SW 1271 (cell line): Measurements from ENCODE around the gene B3GALT6.
"Not testable (repeated sequence)": the region's sequence is repeated elsewhere in the genome, so short reads cannot be mapped to it uniquely, and the experiment has no call there.

Experiments used
- DNase-seq, 2 experiments: peaks; one replicate each; lab custom pipeline; 2025; lab: John Stamatoyannopoulos, UW

B3GALT6 gene

GRCh38 chr1:1232208-1232795 lies at the start of gene B3GALT6:
Gene B3GALT6, plus strand, starts transcription at chr1:1232237. Its CDS starts 42 bp downstream, at chr1:1232279.
- no peak for DNase-seq

DNA sequence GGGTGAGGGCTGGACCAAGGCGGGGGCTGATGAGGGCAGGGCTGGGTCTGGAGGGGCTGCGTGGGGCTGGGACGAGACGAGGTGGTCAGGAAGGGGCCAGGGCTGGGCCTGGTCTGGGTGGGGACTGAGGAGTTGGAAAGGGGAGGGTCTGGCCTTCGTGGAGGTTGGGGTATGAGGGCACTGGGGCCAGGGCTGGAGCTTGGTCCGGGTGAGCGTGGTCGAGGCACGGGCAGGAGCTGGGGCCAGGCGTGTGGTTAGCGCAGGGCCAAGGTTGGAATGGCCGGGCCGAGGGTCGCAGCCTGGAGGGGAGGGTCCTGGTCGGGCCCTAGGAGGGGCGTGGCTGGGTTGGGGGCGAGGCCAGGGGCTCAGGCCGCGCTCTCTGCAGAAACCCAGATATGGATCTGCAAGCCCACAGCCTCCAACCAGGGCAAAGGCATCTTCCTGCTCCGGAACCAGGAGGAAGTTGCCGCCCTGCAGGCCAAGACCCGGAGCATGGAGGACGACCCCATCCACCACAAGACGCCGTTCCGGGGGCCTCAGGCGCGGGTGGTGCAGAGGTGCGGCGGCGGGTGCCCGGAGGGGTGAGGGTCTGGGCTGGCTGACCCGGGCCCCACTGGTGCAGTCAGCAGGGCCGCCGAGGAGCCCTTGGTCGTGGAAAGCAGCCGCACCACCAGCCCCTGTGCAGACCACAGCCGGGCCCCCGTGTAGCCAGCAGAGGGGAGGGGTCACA lies 49.4 kb upstream of the B3GALT6 start:
- no peak for DNase-seq

DNA sequence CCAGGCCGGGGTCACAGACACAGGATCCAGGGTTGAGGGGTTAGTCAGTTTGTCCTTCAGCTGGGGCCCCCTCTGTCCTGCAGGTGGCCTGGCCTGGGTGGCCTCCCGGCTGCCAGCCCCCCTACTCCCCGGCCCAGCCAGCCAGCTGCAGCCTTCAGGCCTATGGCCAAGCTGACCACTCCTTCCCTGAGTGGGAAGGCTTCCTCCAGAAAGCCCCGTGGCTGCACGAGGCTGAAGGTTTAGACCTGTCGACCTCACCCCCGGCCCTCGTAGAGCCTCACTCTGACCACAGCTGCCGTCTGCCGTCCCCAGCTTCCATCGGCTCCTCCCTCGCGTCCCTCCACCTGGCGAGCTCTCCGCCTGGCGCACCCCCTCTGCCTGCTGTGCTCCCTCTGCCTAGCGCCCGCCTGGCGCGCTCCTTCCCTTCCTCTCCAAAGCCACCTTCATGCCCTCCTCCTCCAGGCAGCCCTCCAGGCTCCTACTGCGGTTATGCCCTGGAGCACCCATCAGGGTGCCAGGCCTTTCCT lies 48.8 kb upstream of the B3GALT6 start:
- DNase-seq = no peak

DNA sequence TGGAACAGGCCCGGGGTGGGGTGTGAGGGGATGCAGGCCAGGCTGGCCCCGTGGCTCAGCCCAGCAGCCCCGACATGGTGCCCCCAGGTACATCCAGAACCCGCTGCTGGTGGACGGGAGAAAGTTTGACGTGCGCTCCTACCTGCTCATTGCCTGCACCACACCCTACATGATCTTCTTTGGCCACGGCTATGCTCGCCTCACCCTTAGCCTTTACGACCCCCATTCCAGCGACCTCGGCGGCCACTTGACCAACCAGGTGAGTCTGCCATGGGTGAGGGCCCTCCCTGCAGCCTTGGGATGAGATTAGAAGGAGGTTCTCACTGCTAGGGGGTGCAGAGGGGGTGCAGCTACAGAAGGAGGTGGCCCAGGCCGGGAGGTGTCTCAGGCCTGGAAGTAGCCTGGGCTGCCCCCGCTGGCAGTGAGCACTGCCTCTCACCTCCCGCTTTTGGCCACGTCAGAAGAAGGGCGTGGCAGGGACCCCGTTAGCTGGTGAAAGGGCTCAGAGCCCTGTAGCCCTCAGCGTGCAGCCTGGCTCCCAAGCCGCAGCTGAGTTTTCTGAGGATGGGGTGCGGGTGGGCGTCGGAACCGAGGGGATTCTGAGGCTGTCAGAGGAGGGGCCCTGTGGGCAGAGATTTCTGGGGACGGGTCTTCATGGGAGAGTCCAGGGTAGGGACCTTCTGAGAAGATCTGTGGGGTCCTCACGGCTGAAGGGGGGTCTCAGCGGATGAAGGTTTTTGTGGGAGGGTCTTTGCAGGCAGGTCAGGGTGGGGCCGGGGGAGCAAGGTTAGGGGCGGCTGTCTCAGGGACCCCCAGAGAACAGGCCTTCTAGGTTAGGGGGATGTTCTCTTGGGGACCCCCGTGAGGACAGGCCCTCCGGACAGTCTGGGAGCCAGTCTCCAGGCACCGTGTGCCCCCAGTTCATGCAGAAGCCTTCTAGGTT lies 47.9 kb upstream of the B3GALT6 start:
- DNase-seq = no peak

DNA sequence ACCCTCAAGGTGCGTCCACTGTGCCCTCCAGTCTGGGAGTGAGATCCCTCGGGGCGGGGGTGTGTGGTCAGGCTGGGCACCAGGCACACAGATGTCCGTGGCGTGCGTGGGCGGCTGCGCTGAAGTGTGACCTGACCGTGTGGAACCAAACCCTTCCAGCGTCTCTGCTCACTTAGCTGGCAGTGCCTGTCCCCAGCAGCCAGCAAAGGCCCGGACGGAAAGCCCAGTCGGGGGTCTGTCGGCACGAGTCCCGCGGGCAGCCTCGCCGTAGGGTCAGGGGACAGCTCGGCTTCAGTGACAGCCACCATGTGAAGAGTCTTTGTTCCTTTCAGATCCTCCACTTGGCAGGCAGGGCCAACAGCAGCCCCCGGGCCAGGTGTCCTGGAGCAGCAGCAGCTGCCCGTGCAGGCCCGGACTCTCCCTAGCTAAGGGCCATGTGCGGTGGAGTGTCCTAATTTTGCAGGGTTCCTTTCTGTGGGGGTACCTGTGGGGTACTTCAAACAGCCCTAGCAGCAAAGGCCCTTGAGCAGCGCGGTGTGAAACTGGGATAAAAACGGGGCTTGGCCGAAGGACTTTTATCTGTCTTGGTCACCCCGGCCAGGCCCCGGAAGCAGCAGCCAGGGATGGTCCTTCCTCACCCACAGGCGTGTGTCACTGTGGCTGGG lies 46.8 kb upstream of the B3GALT6 start:
- no peak for DNase-seq

DNA sequence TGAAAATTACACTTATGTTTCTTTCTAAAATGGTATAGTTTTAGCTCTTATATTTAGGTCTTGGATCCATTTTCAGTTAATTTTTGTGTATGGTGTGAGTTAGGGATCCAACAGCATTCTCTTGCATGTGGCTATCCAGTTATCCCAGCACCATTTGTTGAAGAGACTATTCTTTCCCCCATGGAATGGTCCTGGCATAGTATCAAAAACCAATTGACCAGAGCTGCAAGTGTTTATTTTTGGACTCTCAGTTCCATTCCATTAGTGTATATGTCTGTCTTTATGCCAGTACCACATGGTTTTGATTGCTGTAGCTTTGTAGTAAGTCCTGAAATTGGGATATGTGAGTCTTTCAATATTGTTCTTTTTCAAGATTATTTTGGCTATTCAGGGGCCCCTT lies 44.1 kb upstream of the B3GALT6 start:
- DNase-seq = no peak

DNA sequence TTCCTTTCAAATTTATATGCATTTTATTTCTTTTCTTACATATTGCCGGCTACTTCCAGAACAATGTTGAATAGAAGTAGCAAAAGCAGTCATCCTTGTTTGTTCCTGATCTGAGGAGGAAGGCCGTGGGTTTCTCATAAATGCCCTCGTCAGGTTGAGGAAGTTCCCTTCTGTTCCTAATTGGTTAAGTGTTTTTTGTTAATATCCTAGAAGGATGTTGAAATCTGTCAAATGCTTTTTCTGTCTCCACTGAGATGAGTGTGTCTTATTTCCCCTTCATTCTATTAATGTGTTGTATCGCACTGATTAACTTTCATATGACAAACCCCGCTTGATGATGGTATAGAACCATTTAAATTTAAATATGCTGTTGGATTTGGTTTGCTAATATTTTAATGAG lies 42.9 kb upstream of the B3GALT6 start:
- DNase-seq = no peak

DNA sequence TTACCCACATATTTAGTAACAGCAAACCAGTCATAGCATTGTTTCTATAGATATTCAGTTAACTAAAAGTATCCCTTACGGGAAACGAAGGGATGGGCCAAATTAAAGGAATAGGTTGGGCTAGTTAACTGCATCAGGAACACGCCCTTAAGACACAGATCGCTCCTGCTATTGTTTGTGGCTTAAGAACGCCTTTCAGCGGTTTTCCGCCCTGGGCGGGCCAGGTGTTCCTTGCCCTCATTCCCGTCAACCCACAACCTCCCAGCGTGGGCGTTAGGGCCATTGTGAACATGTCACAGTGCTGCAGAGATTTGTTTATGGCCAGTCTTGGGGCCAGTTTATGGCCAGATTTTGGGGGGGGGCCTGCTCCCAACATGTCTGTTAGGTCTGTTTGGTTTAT lies 40.3 kb upstream of the B3GALT6 start:
- no peak for DNase-seq

DNA sequence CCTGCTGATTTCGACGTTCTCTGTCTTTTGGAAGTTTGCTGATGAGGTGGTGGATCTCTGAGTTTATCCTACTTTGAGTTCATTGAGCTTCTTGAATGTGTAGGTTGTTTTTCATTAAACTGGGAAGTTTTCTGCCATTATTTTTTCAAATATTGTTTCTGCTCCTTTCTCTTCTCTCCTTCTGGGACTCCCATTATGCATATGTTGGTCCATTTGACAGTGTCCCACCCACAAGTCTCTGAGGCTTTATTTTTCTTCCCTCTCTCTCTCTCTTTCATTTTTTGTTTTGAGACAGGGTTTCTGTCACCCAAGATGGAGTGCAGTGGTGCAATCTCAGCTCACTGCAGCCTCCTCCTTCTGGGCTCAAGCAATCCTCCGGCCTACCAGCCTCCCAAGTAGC lies 37.3 kb upstream of the B3GALT6 start:
- DNase-seq = no peak

GRCh38 chr1:1195726-1196125 lies 36.3 kb upstream of the B3GALT6 start:
- DNase-seq = not testable (repeated sequence)

- no peak for DNase-seq
Measured at GRCh38 chr1:1196431-1197187, 35.4 kb upstream of the B3GALT6 start.

DNA sequence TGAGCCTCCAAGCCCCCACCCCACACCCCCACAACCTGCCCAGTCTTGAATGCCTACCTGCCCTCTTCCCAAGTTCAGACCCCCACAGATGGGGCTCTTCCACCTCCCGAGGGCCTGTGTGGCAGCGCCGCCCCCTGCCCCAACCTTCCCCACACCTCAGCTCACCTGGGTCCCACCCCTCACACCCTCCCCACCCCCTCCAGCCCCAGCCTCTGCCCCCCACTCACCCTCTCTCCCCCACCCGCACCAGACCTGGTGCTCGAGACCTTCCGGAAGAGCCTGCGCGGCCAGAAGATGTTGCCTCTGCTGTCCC lies 34.9 kb upstream of the B3GALT6 start:
- DNase-seq = no peak

DNA sequence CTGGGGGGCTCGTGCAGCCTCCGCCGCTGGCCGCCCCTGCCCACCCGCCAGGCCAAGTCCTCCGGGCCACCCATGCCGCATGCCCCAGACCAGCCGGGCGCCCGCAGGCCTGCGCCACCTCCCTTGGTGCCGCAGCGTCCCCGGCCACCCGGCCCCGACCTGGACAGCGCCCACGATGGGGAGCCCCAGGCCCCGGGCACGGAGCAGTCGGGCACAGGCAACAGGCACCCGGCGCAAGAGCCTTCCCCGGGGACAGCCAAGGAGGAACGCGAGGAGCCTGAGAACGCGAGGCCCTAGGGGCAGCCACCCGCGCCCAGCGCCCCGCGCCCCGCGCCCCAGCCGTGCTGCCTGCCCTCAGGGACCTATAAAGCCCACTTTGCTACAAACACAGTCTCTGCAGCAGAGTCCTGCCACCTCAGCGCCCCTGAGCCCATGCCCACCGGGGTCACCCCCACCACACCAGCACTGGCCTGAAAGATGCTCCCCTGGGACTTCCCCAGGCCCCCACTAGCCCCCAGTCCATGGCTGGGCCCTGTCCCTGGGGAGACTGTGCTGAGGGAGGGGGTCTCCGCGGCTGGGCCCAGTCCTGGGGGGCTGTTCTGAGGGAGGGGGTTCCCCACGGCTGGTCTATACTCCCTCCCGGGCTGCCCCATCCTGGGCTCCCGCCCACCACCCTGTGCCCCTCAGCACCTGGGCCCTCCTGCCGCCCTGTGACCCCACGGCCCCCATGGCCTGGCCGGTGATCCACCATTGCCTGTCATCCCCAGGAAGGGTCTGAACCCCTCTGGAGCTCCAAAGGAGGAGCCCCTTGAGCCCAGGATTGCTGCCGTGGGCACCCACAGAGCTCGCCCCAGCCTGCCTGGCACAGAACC lies 34.2 kb upstream of the B3GALT6 start:
- DNase-seq = no peak

- DNase-seq = no peak
Measured at GRCh38 chr1:1198423-1199140, 33.5 kb upstream of the B3GALT6 start.

DNA sequence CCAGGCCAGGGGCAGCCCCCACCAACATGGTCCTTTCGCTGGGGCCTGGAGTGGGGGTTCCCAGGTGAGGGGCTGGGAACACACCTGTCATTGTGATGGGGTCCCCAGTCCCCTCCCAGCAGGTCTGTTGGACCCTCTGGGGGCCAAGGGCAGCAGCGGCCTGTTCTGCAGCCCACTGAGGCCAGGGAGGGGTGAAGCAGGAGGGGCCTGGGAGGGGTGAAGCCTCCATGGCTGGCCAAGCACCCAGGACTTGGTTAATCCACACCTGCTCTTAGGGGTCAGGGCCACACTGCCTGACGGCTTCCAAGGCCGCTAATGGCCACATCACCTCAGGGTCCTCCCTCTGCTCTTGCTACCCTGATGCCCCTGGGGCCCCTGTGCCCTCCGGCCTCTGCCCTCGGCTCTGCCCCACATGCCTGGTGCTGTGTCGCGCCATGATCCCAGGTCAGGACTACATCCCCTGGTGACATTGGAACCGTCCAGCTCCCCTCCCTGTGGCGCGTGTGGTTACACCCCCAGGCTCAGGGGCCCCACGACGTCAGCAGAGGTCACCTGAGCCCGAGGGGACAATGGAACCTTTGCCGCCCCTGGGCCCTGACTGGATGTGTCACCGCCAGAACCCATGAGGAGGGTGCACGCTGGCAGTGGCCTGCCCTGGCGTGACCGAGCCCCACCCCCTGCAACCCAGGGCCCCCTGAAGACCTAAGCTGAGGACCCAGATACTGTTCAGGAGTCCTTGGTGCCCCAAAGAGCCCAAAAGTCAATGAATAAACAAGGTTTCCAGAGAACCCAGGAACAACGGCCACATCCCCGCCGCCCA lies 32.7 kb upstream of the B3GALT6 start:
- DNase-seq = no peak

DNA sequence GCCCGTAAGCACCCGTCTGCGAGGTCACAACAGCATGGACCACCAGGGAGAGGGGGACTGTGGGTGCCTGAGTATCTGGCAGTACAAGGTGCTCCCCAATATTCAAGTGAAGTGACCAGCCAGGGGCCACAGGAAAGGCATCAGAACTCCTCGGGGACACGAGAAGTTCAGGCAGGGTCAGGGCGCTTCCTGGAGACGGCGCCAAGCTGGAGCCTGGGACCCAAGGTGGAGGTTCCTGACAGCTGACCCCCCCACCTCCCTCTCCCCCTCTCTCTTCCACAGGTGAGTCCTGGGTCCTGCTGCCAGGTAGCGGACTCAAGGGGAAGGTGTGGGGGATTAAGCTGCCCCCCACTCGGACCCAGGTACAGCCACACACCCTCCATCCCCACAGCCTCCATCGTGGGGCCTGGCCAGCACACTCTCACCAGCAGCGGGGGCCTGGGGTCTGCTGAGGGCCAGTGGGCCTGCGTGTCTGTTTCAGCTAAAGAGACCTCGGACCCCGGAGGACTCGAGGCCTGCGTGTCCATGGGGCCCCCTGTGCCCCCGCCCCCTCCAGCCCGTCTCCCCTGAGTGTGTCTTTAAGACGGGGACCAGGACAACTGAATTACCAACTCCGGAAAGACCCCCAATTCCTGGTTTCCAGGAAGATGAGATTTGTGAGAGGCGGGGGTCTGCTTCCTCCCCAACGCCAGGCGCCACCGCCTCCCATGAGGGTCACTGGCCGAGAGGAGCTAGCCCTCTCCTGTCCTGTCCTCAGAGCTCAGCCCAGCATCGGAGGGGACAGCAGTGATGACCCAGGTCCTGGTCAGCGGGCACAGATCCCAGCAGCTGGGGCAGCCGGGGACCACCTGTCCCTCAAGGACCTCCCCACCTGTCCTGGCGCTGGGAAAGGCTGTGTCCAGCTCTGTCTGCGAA lies 31.8 kb upstream of the B3GALT6 start:
- DNase-seq = no peak

DNA sequence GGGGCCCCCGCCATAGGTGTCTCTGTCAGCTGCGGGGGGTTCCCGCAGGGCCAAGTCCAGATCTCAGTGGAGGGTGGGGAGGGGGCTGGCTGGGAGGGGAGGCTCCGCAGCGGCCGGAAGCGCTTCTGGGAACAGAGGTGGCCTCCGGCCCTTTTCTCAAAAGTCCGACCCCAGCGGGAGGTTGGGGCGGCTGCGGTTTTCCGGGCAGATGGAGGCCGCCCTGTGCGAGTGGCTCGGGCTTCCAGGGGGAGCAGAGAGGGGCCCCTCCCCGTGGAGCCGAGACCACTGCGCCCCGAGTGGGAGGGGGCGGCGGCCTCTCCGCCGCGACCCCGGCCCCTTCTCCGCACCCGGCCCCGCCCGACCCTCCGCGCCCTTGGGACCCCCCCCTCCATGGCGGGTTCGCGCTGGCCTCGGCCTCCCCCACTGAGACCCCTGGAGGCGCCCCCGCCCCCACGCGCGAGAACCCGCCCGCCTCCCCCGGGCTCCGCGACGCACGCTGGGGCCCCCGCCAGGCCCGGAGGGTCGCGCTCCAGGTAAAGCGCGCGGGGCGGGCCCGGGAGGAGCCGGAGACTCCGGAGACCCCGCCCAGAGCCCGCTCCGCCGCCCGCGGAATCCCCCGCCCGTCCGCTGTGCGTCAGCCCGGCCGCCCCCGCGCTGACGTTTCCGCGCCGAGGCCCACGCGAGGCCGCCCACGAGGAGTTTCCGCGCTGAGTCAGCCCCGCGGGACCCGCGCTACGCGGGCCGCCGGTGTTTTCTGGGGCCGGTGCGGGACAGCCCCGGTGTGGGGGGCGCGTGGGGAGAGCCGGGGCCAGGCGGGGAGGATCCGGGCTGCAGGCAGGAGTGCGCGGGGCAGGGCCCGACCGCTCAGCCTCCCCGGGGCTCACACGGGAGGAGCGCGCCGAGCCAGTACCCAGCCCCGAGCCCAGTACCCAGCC lies 30.9 kb upstream of the B3GALT6 start:
- DNase-seq = no peak
